Measurements from ENCODE around the gene TTC16.
"Not testable (repeated sequence)": the region's sequence is repeated elsewhere in the genome, so short reads cannot be mapped to it uniquely, and the experiment has no call there.

TTC16 gene

DNA sequence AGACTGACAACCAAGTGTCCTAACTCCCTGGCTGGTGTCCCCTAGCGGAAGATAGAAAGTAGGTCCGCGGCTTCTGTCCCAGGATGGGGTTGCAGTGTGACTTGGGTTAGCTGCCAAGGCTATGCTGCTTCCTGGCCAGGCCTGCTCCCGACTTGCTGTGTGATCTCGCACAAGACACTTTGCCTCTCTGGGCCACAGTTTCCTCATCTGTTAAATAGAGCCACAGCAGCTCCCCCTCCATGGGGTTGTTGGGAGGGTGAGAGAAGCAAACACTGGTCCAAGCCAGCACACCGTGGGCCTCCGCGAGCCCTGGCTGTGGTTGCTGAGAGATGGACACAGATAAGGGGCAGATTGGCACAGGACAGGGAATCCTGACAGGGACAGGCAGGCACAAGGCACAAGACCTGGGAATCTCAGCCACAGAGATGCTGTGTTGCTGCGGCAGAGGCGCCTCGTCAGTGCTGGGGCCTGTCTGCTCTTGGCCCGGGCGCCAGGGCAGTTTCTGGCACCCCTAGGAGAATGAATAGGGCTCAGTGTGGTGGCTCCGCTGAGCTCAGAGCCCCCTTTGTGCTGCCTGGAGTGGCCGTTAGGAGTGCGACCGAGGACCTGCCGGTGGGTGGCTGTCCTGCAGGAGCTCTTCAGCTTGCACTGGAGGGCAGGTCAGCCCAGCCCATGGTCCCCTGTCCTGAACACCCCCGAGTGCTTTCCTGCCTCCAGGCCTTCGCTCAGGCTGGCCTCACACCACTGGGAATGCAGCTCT, 64.4 kb downstream of the TTC16 start:
- WGBS (ENCODE audit: extremely low coverage, insufficient coverage, low lambda C conversion rate): no CpG with 5 or more reads among the region's 20 CpGs
- no peaks in the 10 kb centered on the region for H3K79me2 ChIP-seq (ENCODE audit: control insufficient read depth, insufficient read depth, low read length)
- no peak overlapping the region for H2BK5ac ChIP-seq (ENCODE audit: low read length)
- H2BK15ac ChIP-seq (replicated peaks; ENCODE audit: low read depth): no peak overlapping the region
- DNase-seq: no peak
- no peak overlapping the region for H4K5ac ChIP-seq (ENCODE audit: low read length)
- no peaks in the 10 kb centered on the region for H3K4me1 ChIP-seq (ENCODE audit: control insufficient read depth, low read depth, low read length)
- no peaks in the 10 kb centered on the region for H3K27me3 ChIP-seq (ENCODE audit: insufficient read depth, low read length, poor library complexity)
- H3K9ac ChIP-seq (ENCODE audit: low read length): no peak overlapping the region
- no peak overlapping the region for H3K18ac ChIP-seq (ENCODE audit: low read length)
- H3K4ac ChIP-seq (ENCODE audit: low read depth, low read length): no peak overlapping the region
- no peak overlapping the region for H3K4me3 ChIP-seq (ENCODE audit: low read length)
- H3K56ac ChIP-seq (ENCODE audit: low read length): no peak overlapping the region
- no peak overlapping the region for H3K4me2 ChIP-seq (ENCODE audit: low read length)
- H3K36me3 ChIP-seq (ENCODE audit: control insufficient read depth, insufficient read depth, low read length): no peaks in the 10 kb centered on the region
- no peak overlapping the region for H3K27ac ChIP-seq (ENCODE audit: low read depth, low read length)
- H2AK5ac ChIP-seq (ENCODE audit: low read length): no peak overlapping the region
- no peak overlapping the region for H4K8ac ChIP-seq (ENCODE audit: low read depth, low read length)
- H3K79me1 ChIP-seq (ENCODE audit: low read length): no peaks in the 10 kb centered on the region
- H2BK120ac ChIP-seq (ENCODE audit: low read depth, low read length): no peak overlapping the region
- no peak overlapping the region for H3K23ac ChIP-seq (ENCODE audit: low read length)

DNA sequence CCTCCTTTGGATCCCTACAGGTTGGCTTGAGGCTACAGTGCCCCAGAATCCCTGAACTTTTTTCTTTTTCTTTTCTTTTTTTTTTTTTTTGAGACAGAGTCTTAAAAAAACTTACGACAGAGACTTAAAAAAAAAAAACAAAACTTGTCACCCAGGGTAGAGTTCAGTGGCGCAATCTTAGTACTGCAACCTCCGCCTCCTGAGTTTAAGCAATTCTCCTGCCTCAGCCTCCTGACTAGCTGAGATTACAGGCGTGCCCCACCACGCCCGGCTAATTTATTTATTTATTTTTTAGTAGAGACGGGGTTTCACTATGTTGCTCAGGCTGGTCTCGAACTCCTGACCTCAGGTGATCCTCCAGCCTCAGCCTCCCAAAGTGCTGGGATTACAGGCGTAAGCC, 65.0 kb downstream of the TTC16 start:
- H2BK5ac ChIP-seq (ENCODE audit: low read length); H3K79me2 ChIP-seq (ENCODE audit: control insufficient read depth, insufficient read depth, low read length); H2BK120ac ChIP-seq (ENCODE audit: low read depth, low read length); DNase-seq; H3K9ac ChIP-seq (ENCODE audit: low read length); H3K27me3 ChIP-seq (ENCODE audit: insufficient read depth, low read length, poor library complexity); H3K79me1 ChIP-seq (ENCODE audit: low read length); H3K4ac ChIP-seq (ENCODE audit: low read depth, low read length); H4K8ac ChIP-seq (ENCODE audit: low read depth, low read length); H3K36me3 ChIP-seq (ENCODE audit: control insufficient read depth, insufficient read depth, low read length); H4K5ac ChIP-seq (ENCODE audit: low read length); H3K4me1 ChIP-seq (ENCODE audit: control insufficient read depth, low read depth, low read length); H3K4me3 ChIP-seq (ENCODE audit: low read length); H3K4me2 ChIP-seq (ENCODE audit: low read length); H2BK15ac ChIP-seq (replicated peaks; ENCODE audit: low read depth); H3K27ac ChIP-seq (ENCODE audit: low read depth, low read length); H3K56ac ChIP-seq (ENCODE audit: low read length); H3K18ac ChIP-seq (ENCODE audit: low read length); H3K23ac ChIP-seq (ENCODE audit: low read length); H2AK5ac ChIP-seq (ENCODE audit: low read length): not testable (repeated sequence)
- no CpG with 5 or more reads among the region's 9 CpGs for WGBS (ENCODE audit: extremely low coverage, insufficient coverage, low lambda C conversion rate)
